ENCODE results near the gene DHDDS. TPM values are rescaled to one million over a fixed set of nuclear protein-coding genes. Genes with fewer than 3 reads are reported as not detected.

Gene DHDDS
- total and polyA plus RNA-seq, 2 of the 13 experiments (the other 11 are each of a cell fraction or from before 2014, with no cell fraction given) = 18.9 to 28.3 TPM

DNA sequence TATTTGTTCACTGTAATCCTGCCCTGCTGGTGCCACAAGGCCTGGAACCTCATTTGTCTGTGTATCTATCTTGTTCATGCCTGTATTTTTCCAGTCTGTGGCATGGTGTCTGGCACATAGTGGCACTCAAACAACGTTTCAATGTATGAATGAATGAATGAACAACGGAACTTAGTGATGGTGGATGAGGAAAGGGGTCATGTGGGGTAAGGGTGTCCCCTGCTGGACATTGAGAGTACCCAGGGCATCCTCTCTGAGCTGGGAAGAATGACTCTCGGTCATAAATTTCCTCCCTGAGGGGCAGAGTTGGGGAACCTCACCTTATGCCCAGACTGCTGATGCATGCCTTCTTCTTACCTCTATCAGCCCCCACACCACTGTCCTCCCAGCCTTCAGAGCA, 40.7 kb upstream of the DHDDS start:
- no peaks in the 10 kb centered on the region for H3K9me3 ChIP-seq (ENCODE audit: low read length)
- no peak overlapping the region for H3K27ac ChIP-seq (ENCODE audit: extremely low read length, insufficient read depth, low read length)
- H3K9ac ChIP-seq (ENCODE audit: insufficient read depth, low read depth, low read length) = no peak overlapping the region
- BruUV-seq (replicated peaks) = no TSS peak
- DNase-seq (ENCODE audit: low spot score) = peak; percentile 52
- H3K27me3 ChIP-seq (ENCODE audit: control insufficient read depth in 1 of 2, insufficient read depth in 2 of 2, low read length in 2 of 2) = no peaks in the 10 kb centered on the region; a peak in 2 of 5 replicates
- no peaks in the 10 kb centered on the region for H4K20me1 ChIP-seq (ENCODE audit: insufficient read depth, low read length)
- intact Hi-C loops (cut with micrococcal nuclease; ENCODE audit: unreplicated experiment) = loop anchor here (1.0 kb wide), 3 partner anchors 70 to 115 kb away; no protein-coding TSS in a partner anchor
- ChIA-PET POLR2A (interaction anchor here (1.3 to 1.4 kb wide), 2 partner anchors 41 to 222 kb away, joined by 3 read pairs; partner anchors contain the start of gene ZNF593), CTCF (ENCODE audit: low intra/inter-chr PET ratio, low total read pairs) (interaction anchor here (1.2 to 3.3 kb wide), 3 partner anchors 28 to 116 kb away, joined by 3 to 22 read pairs (median 18); no protein-coding TSS in a partner anchor)
- no peak overlapping the region for H3K4me3 ChIP-seq (replicated peaks in 1 of 3; ENCODE audit: insufficient read depth in 1 of 3, low read depth in 2 of 3, low read length in 3 of 3)
- H2AFZ ChIP-seq (ENCODE audit: low read length) = no peak overlapping the region
- WGBS (ENCODE audit: low lambda C conversion rate) = 0% methylated on average over 3 of the region's 3 CpGs
- FAIRE-seq = peak; percentile 57
- peaks cover 55% of the 10 kb centered on the region for H3K4me1 ChIP-seq (ENCODE audit: insufficient read depth, low read length)
- no peaks in the 10 kb centered on the region for H3K79me2 ChIP-seq (ENCODE audit: insufficient read depth, low read length)
- in situ Hi-C loops (cut with HindIII; ENCODE audit: extremely low pct_ligation_motif_present, low pct_unique_long_range_greater_than_20kb) = loop anchor here (5.0 kb wide), 1 partner anchor 109 kb away; the partner anchor contains the start of gene SH3BGRL3
- H3K36me3 ChIP-seq (replicated peaks in 1 of 2; ENCODE audit: control insufficient read depth in 1 of 2, insufficient read depth in 2 of 2, low read length in 2 of 2) = no peaks in the 10 kb centered on the region
- peak; percentile 67 for ATAC-seq
- H3K4me2 ChIP-seq (ENCODE audit: low read depth, low read length) = no peak overlapping the region
- peak; percentile 87 for TF ChIP-seq RAD21 (CRISPR knock-in tag; IDR thresholded peaks at IDR 0.05)
- TF ChIP-seq RORA (CRISPR knock-in tag; IDR thresholded peaks at IDR 0.05) = no peak
- peak; percentile 94 for TF ChIP-seq STAG1 (CRISPR knock-in tag; IDR thresholded peaks at IDR 0.05)
- TF ChIP-seq SMC3 (IDR thresholded peaks at IDR 0.05; ENCODE audit: low read length) = peak; percentile 91
- TF ChIP-seq MXI1 (IDR thresholded peaks at IDR 0.05; ENCODE audit: borderline replicate concordance, low read depth, low read length) = no peak
- TF ChIP-seq ZNF713 (CRISPR knock-in tag; IDR thresholded peaks at IDR 0.05) = no peak
- no peak for TF ChIP-seq ZNF737 (CRISPR knock-in tag; IDR thresholded peaks at IDR 0.05; ENCODE audit: borderline replicate concordance)
- TF ChIP-seq, protein P1, sequence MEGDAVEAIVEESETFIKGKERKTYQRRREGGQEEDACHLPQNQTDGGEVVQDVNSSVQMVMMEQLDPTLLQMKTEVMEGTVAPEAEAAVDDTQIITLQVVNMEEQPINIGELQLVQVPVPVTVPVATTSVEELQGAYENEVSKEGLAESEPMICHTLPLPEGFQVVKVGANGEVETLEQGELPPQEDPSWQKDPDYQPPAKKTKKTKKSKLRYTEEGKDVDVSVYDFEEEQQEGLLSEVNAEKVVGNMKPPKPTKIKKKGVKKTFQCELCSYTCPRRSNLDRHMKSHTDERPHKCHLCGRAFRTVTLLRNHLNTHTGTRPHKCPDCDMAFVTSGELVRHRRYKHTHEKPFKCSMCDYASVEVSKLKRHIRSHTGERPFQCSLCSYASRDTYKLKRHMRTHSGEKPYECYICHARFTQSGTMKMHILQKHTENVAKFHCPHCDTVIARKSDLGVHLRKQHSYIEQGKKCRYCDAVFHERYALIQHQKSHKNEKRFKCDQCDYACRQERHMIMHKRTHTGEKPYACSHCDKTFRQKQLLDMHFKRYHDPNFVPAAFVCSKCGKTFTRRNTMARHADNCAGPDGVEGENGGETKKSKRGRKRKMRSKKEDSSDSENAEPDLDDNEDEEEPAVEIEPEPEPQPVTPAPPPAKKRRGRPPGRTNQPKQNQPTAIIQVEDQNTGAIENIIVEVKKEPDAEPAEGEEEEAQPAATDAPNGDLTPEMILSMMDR (CRISPR knock-in tag; IDR thresholded peaks at IDR 0.05) = peak; percentile 81
- TF ChIP-seq ZNF672 (CRISPR knock-in tag; IDR thresholded peaks at IDR 0.05) = no peak
- TF ChIP-seq ZNF782 (CRISPR knock-in tag; IDR thresholded peaks at IDR 0.05; ENCODE audit: borderline replicate concordance) = no peak
- TF ChIP-seq, protein P2, sequence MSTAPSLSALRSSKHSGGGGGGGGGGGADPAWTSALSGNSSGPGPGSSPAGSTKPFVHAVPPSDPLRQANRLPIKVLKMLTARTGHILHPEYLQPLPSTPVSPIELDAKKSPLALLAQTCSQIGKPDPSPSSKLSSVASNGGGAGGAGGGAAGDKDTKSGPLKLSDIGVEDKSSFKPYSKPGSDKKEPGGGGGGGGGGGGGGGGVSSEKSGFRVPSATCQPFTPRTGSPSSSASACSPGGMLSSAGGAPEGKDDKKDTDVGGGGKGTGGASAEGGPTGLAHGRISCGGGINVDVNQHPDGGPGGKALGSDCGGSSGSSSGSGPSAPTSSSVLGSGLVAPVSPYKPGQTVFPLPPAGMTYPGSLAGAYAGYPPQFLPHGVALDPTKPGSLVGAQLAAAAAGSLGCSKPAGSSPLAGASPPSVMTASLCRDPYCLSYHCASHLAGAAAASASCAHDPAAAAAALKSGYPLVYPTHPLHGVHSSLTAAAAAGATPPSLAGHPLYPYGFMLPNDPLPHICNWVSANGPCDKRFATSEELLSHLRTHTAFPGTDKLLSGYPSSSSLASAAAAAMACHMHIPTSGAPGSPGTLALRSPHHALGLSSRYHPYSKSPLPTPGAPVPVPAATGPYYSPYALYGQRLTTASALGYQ (CRISPR knock-in tag; IDR thresholded peaks at IDR 0.05) = no peak
- no peak for TF ChIP-seq SAFB2 (CRISPR knock-in tag; IDR thresholded peaks at IDR 0.05; ENCODE audit: borderline replicate concordance, low read depth)
- TF ChIP-seq RFX3 (CRISPR knock-in tag; IDR thresholded peaks at IDR 0.05) = no peak
- TF ChIP-seq ZNF24 (IDR thresholded peaks at IDR 0.05) = peak; percentile 97
- TF ChIP-seq, protein P3, sequence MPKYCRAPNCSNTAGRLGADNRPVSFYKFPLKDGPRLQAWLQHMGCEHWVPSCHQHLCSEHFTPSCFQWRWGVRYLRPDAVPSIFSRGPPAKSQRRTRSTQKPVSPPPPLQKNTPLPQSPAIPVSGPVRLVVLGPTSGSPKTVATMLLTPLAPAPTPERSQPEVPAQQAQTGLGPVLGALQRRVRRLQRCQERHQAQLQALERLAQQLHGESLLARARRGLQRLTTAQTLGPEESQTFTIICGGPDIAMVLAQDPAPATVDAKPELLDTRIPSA (CRISPR knock-in tag; IDR thresholded peaks at IDR 0.05; ENCODE audit: borderline replicate concordance) = no peak
- TF ChIP-seq IKZF5 (CRISPR knock-in tag; IDR thresholded peaks at IDR 0.05) = no peak
- TF ChIP-seq USF2 (IDR thresholded peaks at IDR 0.05; ENCODE audit: low read depth, low read length) = no peak
- TF ChIP-seq USF2 (CRISPR knock-in tag; IDR thresholded peaks at IDR 0.05; ENCODE audit: borderline replicate concordance) = no peak
